ENCODE measurements around the gene CABLES1. TPM values are rescaled to one million over a fixed set of nuclear protein-coding genes. Genes with fewer than 3 reads are reported as not detected.

CABLES1 gene
- total RNA-seq, 3 donors from 2014 or later: 8.1 to 13.0 (median 11.6) TPM

GRCh38 chr18:23170137-23170536, 34.9 kb downstream of the CABLES1 start:
- no peak for DNase-seq
- intact Hi-C loops (cut with DNase I, micrococcal nuclease): no loop called here
- ATAC-seq: no peak

GRCh38 chr18:23171581-23172156, 36.4 kb downstream of the CABLES1 start:
- no peaks in the 10 kb centered on the region for H3K4me1 ChIP-seq (ENCODE audit: low read depth)
- ATAC-seq: no peak
- intact Hi-C loops (cut with DNase I, micrococcal nuclease): no loop called here
- H3K9me3 ChIP-seq: no peaks in the 10 kb centered on the region
- H3K4me3 ChIP-seq: no peak overlapping the region
- no peak for DNase-seq
- H3K36me3 ChIP-seq (ENCODE audit: low read depth): no peaks in the 10 kb centered on the region
- TF ChIP-seq CTCF (IDR thresholded peaks at IDR 0.05): no peak

More at GRCh38 chr18:23170137-23170536, 34.9 kb downstream of the CABLES1 start:
- TF ChIP-seq CTCF (IDR thresholded peaks at IDR 0.05): no peak
- no peaks in the 10 kb centered on the region for H3K36me3 ChIP-seq (ENCODE audit: low read depth)
- H3K4me3 ChIP-seq: no peak overlapping the region
- H3K4me1 ChIP-seq (ENCODE audit: low read depth): no peaks in the 10 kb centered on the region
- H3K9me3 ChIP-seq: no peaks in the 10 kb centered on the region

- H3K36me3 ChIP-seq (ENCODE audit: low read depth): no peaks in the 10 kb centered on the region
- TF ChIP-seq CTCF (IDR thresholded peaks at IDR 0.05): no peak
- DNase-seq: no peak
- no peaks in the 10 kb centered on the region for H3K9me3 ChIP-seq
- intact Hi-C loops (cut with DNase I, micrococcal nuclease): no loop called here
- no peaks in the 10 kb centered on the region for H3K4me1 ChIP-seq (ENCODE audit: low read depth)
- no peak overlapping the region for H3K4me3 ChIP-seq
- ATAC-seq: no peak
These were observed 37.5 kb downstream of the CABLES1 start for GRCh38 chr18:23172591-23173380.

GRCh38 chr18:23173912-23174311, 38.6 kb downstream of the CABLES1 start:
- no peak for DNase-seq
- no peaks in the 10 kb centered on the region for H3K4me1 ChIP-seq (ENCODE audit: low read depth)
- H3K36me3 ChIP-seq (ENCODE audit: low read depth): no peaks in the 10 kb centered on the region
- H3K9me3 ChIP-seq: no peaks in the 10 kb centered on the region
- no peak for ATAC-seq
- TF ChIP-seq CTCF (IDR thresholded peaks at IDR 0.05): no peak
- H3K4me3 ChIP-seq: no peak overlapping the region
- intact Hi-C loops (cut with DNase I, micrococcal nuclease): no loop called here

- TF ChIP-seq CTCF (IDR thresholded peaks at IDR 0.05): no peak
- Histone ChIP-seq H3K4me1 (ENCODE audit: low read depth) (no peaks in the 10 kb centered on the region), H3K9me3 (no peaks in the 10 kb centered on the region), H3K36me3 (ENCODE audit: low read depth) (no peaks in the 10 kb centered on the region), H3K4me3 (no peak overlapping the region)
- DNase-seq (no peak), ATAC-seq (no peak)
- intact Hi-C loops (cut with DNase I, micrococcal nuclease): no loop called here
These were observed 41.6 kb downstream of the CABLES1 start for GRCh38 chr18:23176701-23177432.
